HCT116 (cell line): Measurements from ENCODE around the gene RIMS4. TPM values are rescaled to one million over a fixed set of nuclear protein-coding genes. Genes with fewer than 3 reads are reported as not detected.

Experiments
- ATAC-seq: fragments of 200-7000 bp; cut with Tn5 transposase; 2 replicates; pipeline ENCODE4 v1.9.1; 2020; ENCODE audit warnings: mild to moderate bottlenecking, moderate library complexity
- BruUV-seq: library from RNA; stranded (reverse); fragments of 400-500 nt; replicated peaks from 2 replicates; lab custom pipeline; 2021; lab: Mats Ljungman, UMichigan
- CTCF ChIA-PET: fragments of 300-600 bp; sonication (Branson Sonifier 250); formaldehyde crosslinking; loops from one replicate; lab custom pipeline; 2021; ENCODE audit warnings: antibody characterized with exemption; lab: Charles Lee
- POLR2A ChIA-PET: fragments of 300-600, 350-600 bp; sonication (Branson Sonifier 250); formaldehyde crosslinking; loops from one replicate; lab custom pipeline; 2021; ENCODE audit warnings: antibody characterized with exemption; lab: Charles Lee
- RAD21 ChIA-PET, 2 experiments: fragments of 300-600 bp; sonication (Branson Sonifier 250); formaldehyde crosslinking; loops; one replicate each; lab custom pipeline; 2023; ENCODE audit warnings: low total read pairs in 2 of 2; ENCODE audit not compliant: uncharacterized antibody in 2 of 2, unreplicated experiment in 2 of 2, low non-redundant PET in 1 of 2; lab: Charles Lee
- DNase-seq: peaks from one replicate; pipeline ENCODE4 v3.0.0-alpha.2; 2010; ENCODE audit warnings: low read depth, low spot score
- H2AFZ ChIP-seq: fragments of 200-600 bp; shearing (Covaris generic), sonication (generic); 2 replicates; pipeline ENCODE4 v1.6.1; 2017; ENCODE audit warnings: low read depth, mixed run types, mixed read lengths, antibody characterized with exemption, low read length; ENCODE audit not compliant: poor library complexity, severe bottlenecking
- H3K27ac ChIP-seq: 2 replicates; pipeline ENCODE4 v1.5.1; 2012; ENCODE audit warnings: low read depth, low read length
- H3K27me3 ChIP-seq: fragments of 200-600 bp; sonication (generic); 2 replicates; pipeline ENCODE4 v1.6.1; 2016; ENCODE audit warnings: mixed run types, low read length, mixed read lengths; ENCODE audit not compliant: insufficient read depth
- H3K36me3 ChIP-seq, 2 experiments: fragments of 200-500 bp in 1 of 2; fragments of 200-600 bp in 1 of 2; sonication (Bioruptor generic) in 1 of 2; sonication (generic) in 1 of 2; 2 replicates each; pipeline versions ENCODE4 v1.5.1 to v1.6.1; 2014 to 2016; ENCODE audit warnings: low read length in 2 of 2, inconsistent platforms in 1 of 2, mixed read lengths in 1 of 2, mixed run types in 1 of 2; ENCODE audit not compliant: insufficient read depth in 2 of 2, control insufficient read depth in 1 of 2
- H3K4me1 ChIP-seq, 2 experiments: fragments of 200-600 bp in 1 of 2; sonication (generic) in 1 of 2; 2 replicates each; pipeline versions ENCODE4 v1.5.1 to v1.6.1; 2012 to 2017; ENCODE audit warnings: low read length in 2 of 2, inconsistent platforms in 1 of 2, mild to moderate bottlenecking in 1 of 2, mixed read lengths in 1 of 2, mixed run types in 1 of 2, moderate library complexity in 1 of 2; ENCODE audit not compliant: insufficient read depth in 2 of 2, control insufficient read depth in 1 of 2
- H3K4me2 ChIP-seq: fragments of 200-600 bp; sonication (generic); 2 replicates; pipeline ENCODE4 v1.6.1; 2017; ENCODE audit warnings: mixed run types, low read length, mixed read lengths
- H3K4me3 ChIP-seq, 2 experiments: fragments of 200-600 bp in 1 of 2; sonication (generic) in 1 of 2; replicated peaks in 1 of 2; 2 replicates each; pipeline ENCODE4 v1.5.1; 2011 to 2016; ENCODE audit warnings: low read length in 2 of 2, control low read depth in 1 of 2, low read depth in 1 of 2, mild to moderate bottlenecking in 1 of 2, mixed read lengths in 1 of 2, mixed run types in 1 of 2
- H3K79me2 ChIP-seq: fragments of 200-600 bp; sonication (generic); 2 replicates; pipeline ENCODE4 v1.6.1; 2017; ENCODE audit warnings: mild to moderate bottlenecking, mixed run types, low read length, moderate library complexity, mixed read lengths; ENCODE audit not compliant: insufficient read depth
- H3K9ac ChIP-seq: fragments of 200-600 bp; sonication (generic); 2 replicates; pipeline ENCODE4 v1.6.1; 2016; ENCODE audit warnings: low read length, mixed read lengths
- H3K9me2 ChIP-seq: fragments of 200-600 bp; sonication (generic), shearing (Covaris generic); 2 replicates; pipeline ENCODE4 v1.6.1; 2017; ENCODE audit warnings: mixed run types, mild to moderate bottlenecking, moderate library complexity; ENCODE audit not compliant: insufficient read depth
- H3K9me3 ChIP-seq, 2 experiments: fragments of 200-500 bp in 1 of 2; fragments of 200-600 bp in 1 of 2; sonication (Bioruptor generic) in 1 of 2; sonication (generic) in 1 of 2; 2 replicates each; pipeline ENCODE4 v1.6.1; 2014 to 2017; ENCODE audit warnings: low read length in 2 of 2, mixed read lengths in 2 of 2, inconsistent platforms in 1 of 2, low read depth in 1 of 2, mild to moderate bottlenecking in 1 of 2, mixed run types in 1 of 2, moderate library complexity in 1 of 2; ENCODE audit not compliant: control insufficient read depth in 1 of 2, insufficient read depth in 1 of 2
- H4K20me1 ChIP-seq: fragments of 200-600 bp; sonication (generic), shearing (Covaris generic); 2 replicates; pipeline ENCODE4 v1.6.1; 2017; ENCODE audit warnings: mixed run types, mild to moderate bottlenecking, moderate library complexity; ENCODE audit not compliant: insufficient read depth
- CBX3 ChIP-seq: IDR thresholded peaks from 2 replicates; pipeline ENCODE4 v1.6.1; 2012; ENCODE audit warnings: low read depth
- EGR1 ChIP-seq: IDR thresholded peaks from 2 replicates; pipeline ENCODE4 v1.6.1; 2012; ENCODE audit warnings: low read depth
- ELF1 ChIP-seq: IDR thresholded peaks from 2 replicates; pipeline ENCODE4 v1.6.1; 2012; ENCODE audit warnings: low read depth, borderline replicate concordance
- EZH2phosphoT487 ChIP-seq: fragments of 200-600 bp; IDR thresholded peaks from 2 replicates; pipeline ENCODE4 v1.6.1; 2018; ENCODE audit warnings: antibody characterized with exemption, borderline replicate concordance
- POLR2AphosphoS5 ChIP-seq: IDR thresholded peaks from 2 replicates; pipeline ENCODE4 v1.6.1; 2011; ENCODE audit warnings: mild to moderate bottlenecking, low read depth, low read length, moderate library complexity
- RAD21 ChIP-seq: IDR thresholded peaks from 2 replicates; pipeline ENCODE4 v1.6.1; 2012; ENCODE audit warnings: low read depth, mild to moderate bottlenecking
- SIN3A ChIP-seq: IDR thresholded peaks from 2 replicates; pipeline ENCODE4 v1.6.1; 2012; ENCODE audit warnings: low read depth
- SP1 ChIP-seq: IDR thresholded peaks from 2 replicates; pipeline ENCODE4 v1.6.1; 2012; ENCODE audit warnings: low read depth
- ZFX ChIP-seq: fragments of 450-650 bp; IDR thresholded peaks from 2 replicates; pipeline ENCODE4 v1.6.1; 2017
- ZNF274 ChIP-seq: fragments of 200-500 bp; sonication (Bioruptor generic); IDR thresholded peaks from 2 replicates; pipeline ENCODE4 v1.6.1; 2014; ENCODE audit warnings: mild to moderate bottlenecking, low read depth, low read length, inconsistent platforms
- intact Hi-C: fragments of 100-400 bp; cut with micrococcal nuclease; formaldehyde crosslinking; loops from 2 replicates; pipeline ENCODE4 v1.10.0; 2022
- total RNA-seq: library from RNA; stranded (reverse); gene quantifications from one replicate; pipeline ENCODE4 v1.2.1, GENCODE V29; 2021; ENCODE audit not compliant: unreplicated experiment
- TF ChIP-seq, protein P1 (sequence below): IDR thresholded peaks from 2 replicates; pipeline ENCODE4 v1.6.1; 2012
- TF ChIP-seq, protein P2 (sequence below): IDR thresholded peaks from 2 replicates; pipeline ENCODE4 v1.6.1; 2011; ENCODE audit warnings: mild to moderate bottlenecking, low read length, moderate library complexity; ENCODE audit not compliant: insufficient replicate concordance; ENCODE audit errors: extremely low read depth

The RIMS4 gene
- total RNA-seq, 1 experiment from 2014 or later: 0.05 TPM

DNA sequence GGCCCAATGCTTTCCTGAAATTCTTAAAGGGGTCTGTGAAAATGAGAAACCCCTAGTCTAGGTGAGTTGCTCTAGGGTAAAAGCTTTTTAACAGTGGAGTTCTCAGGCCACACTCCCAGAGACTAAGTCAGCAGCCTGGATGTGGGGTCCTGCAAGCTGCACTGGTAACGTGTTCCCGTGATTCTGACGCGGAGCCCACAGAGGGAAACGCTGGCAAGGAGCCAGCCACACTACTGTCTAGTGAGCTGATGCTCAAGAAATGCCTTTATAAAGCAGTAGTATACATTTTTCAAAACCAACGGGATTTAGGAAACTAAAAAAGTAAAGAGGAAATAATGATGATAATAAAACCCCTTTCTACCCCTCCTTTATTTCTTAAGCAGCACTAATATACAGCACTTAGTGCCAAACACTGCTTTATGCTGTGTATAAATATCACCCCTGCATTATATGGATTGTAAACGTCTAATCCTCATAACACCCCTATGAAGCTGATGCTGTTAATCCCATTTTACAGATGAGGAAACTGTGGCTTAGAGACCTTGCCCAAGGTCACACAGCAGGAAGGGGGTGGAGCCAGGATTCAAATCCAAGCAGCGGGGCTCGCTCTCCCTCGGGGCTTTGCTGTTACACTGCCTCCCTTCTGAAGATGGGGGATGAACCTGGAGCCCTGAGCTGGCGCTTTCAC is 39.7 kb downstream of the RIMS4 start:
- BruUV-seq: no TSS peak
- POLR2A ChIA-PET: no interaction called here

DNA sequence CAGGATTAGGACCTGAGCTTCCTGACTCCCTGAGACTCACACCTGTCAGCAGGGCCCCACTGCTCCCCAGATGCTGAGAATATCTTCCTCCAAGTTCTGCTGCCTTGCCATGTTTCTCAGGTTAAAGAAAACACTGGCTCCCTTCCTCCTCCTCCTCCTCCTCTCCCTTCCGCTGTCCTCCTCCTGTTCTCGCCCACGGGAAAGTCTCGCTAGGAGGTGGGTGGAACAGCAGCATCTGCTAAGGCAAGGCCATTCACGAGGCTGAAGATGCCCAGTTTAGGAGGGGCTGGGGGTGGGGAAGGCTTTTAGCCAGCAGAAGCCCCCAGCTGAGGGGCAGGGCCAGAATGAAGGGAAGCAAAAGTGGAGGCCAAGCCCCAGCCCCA is 40.9 kb downstream of the RIMS4 start:
- Histone ChIP-seq H3K36me3 (no peaks in the 10 kb centered on the region), H3K4me1 (0 out of 4 replicates have a peak, but pooled peaks cover 0 to 8% of the 10 kb centered on the region in 2 experiments), H2AFZ (no peak overlapping the region), H4K20me1 (no peaks in the 10 kb centered on the region), H3K9me3 (no peaks in the 10 kb centered on the region), H3K9me2 (no peaks in the 10 kb centered on the region), H3K4me2 (no peak overlapping the region), H3K4me3 (no peak overlapping the region), H3K79me2 (no peaks in the 10 kb centered on the region), H3K27ac (no peak overlapping the region), H3K9ac (no peak overlapping the region), H3K27me3 (peaks cover 71% of the 10 kb centered on the region)
- DNase-seq (no peak), ATAC-seq (no peak)
- TF ChIP-seq ZNF274: no peak
- TF ChIP-seq POLR2AphosphoS5: no peak
- TF ChIP-seq, protein P1, sequence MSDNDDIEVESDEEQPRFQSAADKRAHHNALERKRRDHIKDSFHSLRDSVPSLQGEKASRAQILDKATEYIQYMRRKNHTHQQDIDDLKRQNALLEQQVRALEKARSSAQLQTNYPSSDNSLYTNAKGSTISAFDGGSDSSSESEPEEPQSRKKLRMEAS: no peak
- no peak for TF ChIP-seq CBX3
- TF ChIP-seq, protein P2, sequence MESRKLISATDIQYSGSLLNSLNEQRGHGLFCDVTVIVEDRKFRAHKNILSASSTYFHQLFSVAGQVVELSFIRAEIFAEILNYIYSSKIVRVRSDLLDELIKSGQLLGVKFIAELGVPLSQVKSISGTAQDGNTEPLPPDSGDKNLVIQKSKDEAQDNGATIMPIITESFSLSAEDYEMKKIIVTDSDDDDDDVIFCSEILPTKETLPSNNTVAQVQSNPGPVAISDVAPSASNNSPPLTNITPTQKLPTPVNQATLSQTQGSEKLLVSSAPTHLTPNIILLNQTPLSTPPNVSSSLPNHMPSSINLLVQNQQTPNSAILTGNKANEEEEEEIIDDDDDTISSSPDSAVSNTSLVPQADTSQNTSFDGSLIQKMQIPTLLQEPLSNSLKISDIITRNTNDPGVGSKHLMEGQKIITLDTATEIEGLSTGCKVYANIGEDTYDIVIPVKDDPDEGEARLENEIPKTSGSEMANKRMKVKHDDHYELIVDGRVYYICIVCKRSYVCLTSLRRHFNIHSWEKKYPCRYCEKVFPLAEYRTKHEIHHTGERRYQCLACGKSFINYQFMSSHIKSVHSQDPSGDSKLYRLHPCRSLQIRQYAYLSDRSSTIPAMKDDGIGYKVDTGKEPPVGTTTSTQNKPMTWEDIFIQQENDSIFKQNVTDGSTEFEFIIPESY: no peak
- TF ChIP-seq EGR1: no peak
- no peak for TF ChIP-seq ZFX
- TF ChIP-seq SP1: no peak
- TF ChIP-seq RAD21: no peak
- intact Hi-C loops: no loop called here
- no TSS peak for BruUV-seq
- RAD21 ChIA-PET: no interaction called here
- POLR2A ChIA-PET: no interaction called here
- CTCF ChIA-PET: no interaction called here

More for the DNA sequence above, 39.7 kb downstream of the RIMS4 start:
- DNase-seq (no peak), ATAC-seq (no peak)
- no peak overlapping the region for H3K4me3 ChIP-seq
- TF ChIP-seq, protein P1: no peak
- TF ChIP-seq, protein P2: no peak
- TF ChIP-seq EZH2phosphoT487: no peak
- no peak for TF ChIP-seq ELF1
- no peak for TF ChIP-seq ZFX
- no peak for TF ChIP-seq SIN3A
- H3K36me3 ChIP-seq: no peaks in the 10 kb centered on the region
- H3K27ac ChIP-seq: no peak overlapping the region
- no peak overlapping the region for H2AFZ ChIP-seq
- H3K27me3 ChIP-seq: peaks cover 79% of the 10 kb centered on the region
- no peak overlapping the region for H3K9ac ChIP-seq
- RAD21 ChIA-PET: no interaction called here
- no peaks in the 10 kb centered on the region for H3K79me2 ChIP-seq
- intact Hi-C loops: no loop called here
- no peaks in the 10 kb centered on the region for H3K9me3 ChIP-seq
- H4K20me1 ChIP-seq: no peaks in the 10 kb centered on the region
- no peaks in the 10 kb centered on the region for H3K9me2 ChIP-seq
- H3K4me2 ChIP-seq: no peak overlapping the region
- CTCF ChIA-PET: no interaction called here
- H3K4me1 ChIP-seq: 0 out of 4 replicates have a peak, but pooled peaks cover 0 to 6% of the 10 kb centered on the region in 2 experiments
